ENCODE measurements around the gene IDE. TPM values are rescaled to one million over a fixed set of nuclear protein-coding genes. Genes with fewer than 3 reads are reported as not detected.

Gene IDE
- total and polyA plus RNA-seq, 7 donors = 9.2 to 69.3 (median 48.8) TPM

GRCh38 chr10:92550924-92551323 is 23.0 kb downstream of the IDE start:
- intact Hi-C loops (cut with DNase I) = no loop called here
- TF ChIP-seq CTCF (IDR thresholded peaks at IDR 0.05) = no peak
- Histone ChIP-seq H3K27ac (no peak overlapping the region), H3K4me1 (no peaks in the 10 kb centered on the region), H3K27me3 (ENCODE audit: insufficient read depth in 3 of 3, low read length in 2 of 3) (no peaks in the 10 kb centered on the region), H3K4me3 (no peak overlapping the region), H3K36me3 (ENCODE audit: insufficient read depth in 1 of 2, low read depth in 1 of 2) (peaks cover 0 to 47% of the 10 kb centered on the region in 2 donors), H3K9me3 (peaks cover 5% of the 10 kb centered on the region)
- DNase-seq (no peak), ATAC-seq (no peak)
- 63 to 92% (median 63%) methylated on average over 2 of the region's 2 CpGs for WGBS, 3 donors

GRCh38 chr10:92547676-92548075 is 26.2 kb downstream of the IDE start:
- Histone ChIP-seq H3K4me3 (no peak overlapping the region), H3K36me3 (ENCODE audit: insufficient read depth in 1 of 2, low read depth in 1 of 2) (peaks cover 0 to 23% of the 10 kb centered on the region in 2 donors), H3K4me1 (no peaks in the 10 kb centered on the region), H3K9me3 (no peaks in the 10 kb centered on the region), H3K27me3 (ENCODE audit: insufficient read depth in 3 of 3, low read length in 2 of 3) (no peaks in the 10 kb centered on the region), H3K27ac (no peak overlapping the region)
- ATAC-seq (no peak), DNase-seq (no peak)
- intact Hi-C loops (cut with DNase I) = no loop called here
- TF ChIP-seq CTCF (IDR thresholded peaks at IDR 0.05) = no peak
- 86 to 96% (median 93%) methylated on average over 4 of the region's 4 CpGs for WGBS, 3 donors

GRCh38 chr10:92545556-92545955 is 28.3 kb downstream of the IDE start:
- DNase-seq (no peak), ATAC-seq (no peak)
- no peaks in the 10 kb centered on the region for H3K27me3 ChIP-seq (ENCODE audit: insufficient read depth in 3 of 3, low read length in 2 of 3)
- no peak overlapping the region for H3K4me3 ChIP-seq
- WGBS, 3 donors = 88 to 95% (median 91%) methylated on average over 1 of the region's 1 CpG
- no peaks in the 10 kb centered on the region for H3K9me3 ChIP-seq
- H3K36me3 ChIP-seq (ENCODE audit: insufficient read depth in 1 of 2, low read depth in 1 of 2) = peaks cover 0 to 19% of the 10 kb centered on the region in 2 donors
- H3K4me1 ChIP-seq = no peaks in the 10 kb centered on the region
- TF ChIP-seq CTCF (IDR thresholded peaks at IDR 0.05) = no peak
- intact Hi-C loops (cut with DNase I) = no loop called here
- no peak overlapping the region for H3K27ac ChIP-seq

- 67 to 87% (median 80%) methylated on average over 3 of the region's 3 CpGs for WGBS, 3 donors
- intact Hi-C loops (cut with DNase I) = no loop called here
- DNase-seq = no peak
- H3K4me1 ChIP-seq = no peaks in the 10 kb centered on the region
- ATAC-seq = no peak
- H3K9me3 ChIP-seq = no peaks in the 10 kb centered on the region
- H3K4me3 ChIP-seq = no peak overlapping the region
- H3K27me3 ChIP-seq (ENCODE audit: insufficient read depth in 3 of 3, low read length in 2 of 3) = no peaks in the 10 kb centered on the region
- no peak overlapping the region for H3K27ac ChIP-seq
- TF ChIP-seq CTCF (IDR thresholded peaks at IDR 0.05) = no peak
- peaks cover 0 to 13% of the 10 kb centered on the region in 2 donors for H3K36me3 ChIP-seq (ENCODE audit: insufficient read depth in 1 of 2, low read depth in 1 of 2)
Measured at GRCh38 chr10:92544296-92544695, 29.6 kb downstream of the IDE start.

- Histone ChIP-seq H3K4me3 (no peak overlapping the region), H3K27me3 (ENCODE audit: insufficient read depth in 3 of 3, low read length in 2 of 3) (no peaks in the 10 kb centered on the region), H3K36me3 (ENCODE audit: insufficient read depth in 1 of 2, low read depth in 1 of 2) (no peaks in the 10 kb centered on the region), H3K4me1 (peaks cover 12% of the 10 kb centered on the region), H3K9me3 (no peaks in the 10 kb centered on the region), H3K27ac (no peak overlapping the region)
- no peak for TF ChIP-seq CTCF (IDR thresholded peaks at IDR 0.05)
- intact Hi-C loops (cut with DNase I) = no loop called here
- 95 to 99% (median 96%) methylated on average over 5 of the region's 5 CpGs for WGBS, 3 donors
- DNase-seq (no peak), ATAC-seq (no peak)
Measured at GRCh38 chr10:92542458-92542857, 31.4 kb downstream of the IDE start.
